H1 (cell line): ENCODE measurements around the gene PBX1. TPM values are rescaled to one million over a fixed set of nuclear protein-coding genes. Genes with fewer than 3 reads are reported as not detected.

Source experiments
- CTCF ChIA-PET: fragments of 300-600 bp; sonication (Branson Sonifier 250); formaldehyde crosslinking; loops from one replicate; lab custom pipeline; 2021; ENCODE audit not compliant: partially characterized antibody; lab: Charles Lee
- POLR2A ChIA-PET: fragments of 300-600 bp; sonication (Branson Sonifier 250); formaldehyde crosslinking; loops from one replicate; lab custom pipeline; 2021; ENCODE audit warnings: inconsistent platforms; ENCODE audit not compliant: partially characterized antibody; lab: Charles Lee
- DNase-seq, 2 experiments: peaks; one replicate each; pipeline versions ENCODE4 v3.0.0 to v3.0.0-alpha.2; 2010 to 2022; ENCODE audit warnings: low spot score in 2 of 2, low read depth in 1 of 2, mixed read lengths in 1 of 2
- FAIRE-seq: peaks from 2 replicates; lab custom pipeline; 2011; peaks lifted over from hg19 to GRCh38; lab: Jason Lieb, UNC
- H2AFZ ChIP-seq: 2 replicates; pipeline ENCODE4 v1.8.1; 2012; ENCODE audit warnings: low read length, inconsistent platforms
- H2AK5ac ChIP-seq: 2 replicates; pipeline ENCODE4 v1.6.1; 2013; ENCODE audit warnings: low read depth, low read length
- H2BK120ac ChIP-seq: replicated peaks from 2 replicates; pipeline ENCODE3; 2013; ENCODE audit warnings: low read depth, low read length, inconsistent platforms
- H2BK12ac ChIP-seq: 2 replicates; pipeline ENCODE4 v1.6.1; 2013; ENCODE audit warnings: low read depth, low read length
- H2BK15ac ChIP-seq: 2 replicates; pipeline ENCODE4 v1.6.1; 2013; ENCODE audit warnings: low read length
- H2BK20ac ChIP-seq: 2 replicates; pipeline ENCODE4 v1.6.1; 2013; ENCODE audit warnings: low read length
- H2BK5ac ChIP-seq: 2 replicates; pipeline ENCODE4 v1.6.1; 2013; ENCODE audit warnings: low read depth, low read length
- H3K14ac ChIP-seq: 2 replicates; pipeline ENCODE4 v1.6.1; 2013; ENCODE audit warnings: inconsistent platforms; ENCODE audit not compliant: insufficient read length
- H3K18ac ChIP-seq: 2 replicates; pipeline ENCODE4 v1.6.1; 2013; ENCODE audit warnings: low read length; ENCODE audit errors: extremely low read depth
- H3K23ac ChIP-seq: 2 replicates; pipeline ENCODE4 v1.6.1; 2013; ENCODE audit warnings: inconsistent platforms; ENCODE audit not compliant: insufficient read length
- H3K23me2 ChIP-seq: 2 replicates; pipeline ENCODE4 v1.6.1; 2013; ENCODE audit warnings: low read depth, low read length
- H3K27ac ChIP-seq: 2 replicates; pipeline ENCODE4 v1.6.1; 2011; ENCODE audit warnings: low read depth, low read length, inconsistent platforms
- H3K27me3 ChIP-seq, 4 experiments: replicated peaks in 1 of 4; 1 replicate in 1 of 4; 2 replicates in 3 of 4; pipeline versions ENCODE4 v1.6.1 to v1.8.1; 2011 to 2013; ENCODE audit warnings: low read length in 3 of 4, mild to moderate bottlenecking in 3 of 4, inconsistent platforms in 2 of 4, mixed read lengths in 2 of 4, moderate library complexity in 1 of 4; ENCODE audit not compliant: control insufficient read depth in 3 of 4, insufficient read depth in 3 of 4; ENCODE audit errors: extremely low read depth in 1 of 4
- H3K36me3 ChIP-seq, 4 experiments: 2 replicates each; pipeline versions ENCODE4 v1.6.1 to v1.8.1; 2011 to 2013; ENCODE audit warnings: mild to moderate bottlenecking in 4 of 4, low read length in 3 of 4, moderate library complexity in 2 of 4, control low read depth in 1 of 4, inconsistent platforms in 1 of 4; ENCODE audit not compliant: insufficient read depth in 4 of 4, control insufficient read depth in 2 of 4
- H3K4ac ChIP-seq: replicated peaks from 2 replicates; pipeline ENCODE3; 2013; ENCODE audit warnings: low read length, low read depth, mixed read lengths, inconsistent platforms; ENCODE audit not compliant: insufficient read length
- H3K4me1 ChIP-seq, 4 experiments: replicated peaks in 1 of 4; 1 replicate in 1 of 4; 2 replicates in 3 of 4; pipeline versions ENCODE4 v1.6.1 to v1.8.1; 2011 to 2013; ENCODE audit warnings: low read length in 3 of 4, inconsistent platforms in 2 of 4, mixed read lengths in 1 of 4; ENCODE audit not compliant: insufficient read depth in 4 of 4, control insufficient read depth in 3 of 4
- H3K4me2 ChIP-seq, 2 experiments: 2 replicates each; pipeline versions ENCODE4 v1.6.1 to v1.8.1; 2011 to 2013; ENCODE audit warnings: low read depth in 2 of 2, low read length in 2 of 2, control low read depth in 1 of 2, inconsistent platforms in 1 of 2, mild to moderate bottlenecking in 1 of 2; ENCODE audit not compliant: insufficient read depth in 1 of 2
- H3K4me3 ChIP-seq, 4 experiments: fragments of 200-600, 300-600 bp in 1 of 4; sonication (generic), shearing (Covaris generic), sonication (Bioruptor Twin) in 1 of 4; 2 replicates each; pipeline versions ENCODE4 v1.5.1 to v1.8.1; 2011 to 2016; ENCODE audit warnings: low read length in 4 of 4, low read depth in 3 of 4, control low read depth in 2 of 4, inconsistent platforms in 2 of 4, mild to moderate bottlenecking in 2 of 4, mixed read lengths in 1 of 4, moderate library complexity in 1 of 4; ENCODE audit not compliant: insufficient read depth in 2 of 4; ENCODE audit errors: extremely low read depth in 1 of 4
- H3K56ac ChIP-seq: replicated peaks from 2 replicates; pipeline ENCODE3; 2013; ENCODE audit warnings: low read depth, mild to moderate bottlenecking, mixed read lengths, low read length, inconsistent platforms; ENCODE audit not compliant: insufficient read length
- H3K79me1 ChIP-seq: 2 replicates; pipeline ENCODE4 v1.6.1; 2013; ENCODE audit warnings: low read depth, low read length, control low read depth
- H3K79me2 ChIP-seq, 2 experiments: 2 replicates each; pipeline versions ENCODE4 v1.6.1 to v1.8.1; 2012 to 2013; ENCODE audit warnings: low read length in 2 of 2, mild to moderate bottlenecking in 2 of 2, inconsistent platforms in 1 of 2; ENCODE audit not compliant: insufficient read depth in 2 of 2, control insufficient read depth in 1 of 2
- H3K9ac ChIP-seq, 4 experiments: replicated peaks in 1 of 4; 1 replicate in 1 of 4; 2 replicates in 3 of 4; pipeline versions ENCODE4 v1.6.1 to v1.8.1; 2011 to 2013; ENCODE audit warnings: low read depth in 3 of 4, low read length in 3 of 4, control low read depth in 2 of 4, mild to moderate bottlenecking in 2 of 4, moderate library complexity in 2 of 4, inconsistent platforms in 1 of 4; ENCODE audit errors: extremely low read depth in 1 of 4
- H3K9me3 ChIP-seq, 2 experiments: 2 replicates each; pipeline versions ENCODE4 v1.6.1 to v1.8.1; 2012 to 2013; ENCODE audit warnings: mild to moderate bottlenecking in 2 of 2, moderate library complexity in 2 of 2, control low read depth in 1 of 2, inconsistent platforms in 1 of 2, low read depth in 1 of 2, low read length in 1 of 2, mixed read lengths in 1 of 2; ENCODE audit not compliant: insufficient read depth in 2 of 2
- H4K20me1 ChIP-seq, 2 experiments: replicated peaks in 1 of 2; 2 replicates each; pipeline versions ENCODE3 to v1.8.1; 2011 to 2013; ENCODE audit warnings: inconsistent platforms in 2 of 2, low read length in 2 of 2, mild to moderate bottlenecking in 1 of 2; ENCODE audit not compliant: insufficient read depth in 2 of 2, control insufficient read depth in 1 of 2
- H4K5ac ChIP-seq: 2 replicates; pipeline ENCODE4 v1.6.1; 2013; ENCODE audit warnings: low read length, low read depth, mixed read lengths, inconsistent platforms; ENCODE audit not compliant: insufficient read length
- H4K8ac ChIP-seq: 2 replicates; pipeline ENCODE4 v1.8.0; 2013; ENCODE audit warnings: mild to moderate bottlenecking, moderate library complexity, low read length, inconsistent platforms; ENCODE audit not compliant: insufficient read depth; ENCODE audit errors: extremely low read depth
- H4K91ac ChIP-seq: replicated peaks from 2 replicates; pipeline ENCODE3; 2013; ENCODE audit warnings: low read length, mixed read lengths, inconsistent platforms; ENCODE audit not compliant: insufficient read length
- CREB1 ChIP-seq: IDR thresholded peaks from 2 replicates; pipeline ENCODE4 v1.6.1; 2012; ENCODE audit warnings: inconsistent platforms
- FOSL1 ChIP-seq: IDR thresholded peaks from 2 replicates; pipeline ENCODE4 v1.6.1; 2011; ENCODE audit warnings: mild to moderate bottlenecking, low read depth, low read length, moderate library complexity; ENCODE audit not compliant: insufficient read depth
- GTF2F1 ChIP-seq: IDR thresholded peaks from 2 replicates; pipeline ENCODE4 v1.6.1; 2012; ENCODE audit warnings: low read depth, low read length, improper control_type of control experiment, borderline replicate concordance
- HDAC2 ChIP-seq, 2 experiments: fragments of 300-600 bp in 1 of 2; sonication (generic) in 1 of 2; IDR thresholded peaks; 2 replicates each; pipeline ENCODE4 v1.6.1; 2011 to 2012; ENCODE audit warnings: low read depth in 2 of 2, low read length in 2 of 2, mild to moderate bottlenecking in 2 of 2, moderate library complexity in 2 of 2, borderline replicate concordance in 1 of 2, inconsistent platforms in 1 of 2
- SP1 ChIP-seq: IDR thresholded peaks from 2 replicates; pipeline ENCODE4 v1.6.1; 2011; ENCODE audit warnings: low read depth, low read length
- SUZ12 ChIP-seq: fragments of 200-600 bp; sonication (generic); IDR thresholded peaks from 2 replicates; pipeline ENCODE4 v1.6.1; 2012; ENCODE audit warnings: mild to moderate bottlenecking, inconsistent platforms, low read length, moderate library complexity, mixed read lengths
- TCF12 ChIP-seq: IDR thresholded peaks from 2 replicates; pipeline ENCODE4 v1.6.1; 2011; ENCODE audit warnings: low read depth, mild to moderate bottlenecking, low read length
- WGBS, 2 experiments: shearing (Covaris generic) in 1 of 2; methylation state at CpG; one replicate each; pipeline versions ENCODE4 v1.1.6 to v1.1.7; 2013 to 2015; ENCODE audit warnings: low lambda C conversion rate in 2 of 2, mixed read lengths in 2 of 2, inconsistent platforms in 1 of 2, low coverage in 1 of 2, missing lambda C conversion rate in 1 of 2; ENCODE audit not compliant: insufficient replicate concordance in 2 of 2, insufficient coverage in 1 of 2, insufficient read length in 1 of 2; ENCODE audit errors: extremely low coverage in 1 of 2, missing lambda C conversion rate in 1 of 2; 5-methylcytosine and 5-hydroxymethylcytosine counted together
- polyA plus RNA-seq, 7 experiments: library from polyadenylated mRNA; depleted of rRNA in 3 of 7; stranded (reverse) in 5 of 7; unstranded in 2 of 7; fragments of >200 nt in 5 of 7; fragments of 200-250 nt in 2 of 7; gene quantifications; 1 replicate in 5 of 7; 2 replicates in 1 of 7; 4 replicates in 1 of 7; pipeline versions ENCODE4 v1.2.1 to v1.2.3, GENCODE V29; 2011 to 2013; ENCODE audit warnings: missing spikeins in 2 of 7, mixed read lengths in 2 of 7
- total RNA-seq: library from RNA; stranded (reverse); fragmentation: NEBNext Ultra II Directional; extraction: Animal tissue kit (Norgen Biotek cat#: 25700); gene quantifications from 2 replicates; pipeline ENCODE4 v1.2.1, GENCODE V29; 2021
- TF ChIP-seq, protein P1 (sequence below): IDR thresholded peaks from 2 replicates; pipeline ENCODE4 v1.6.1; 2011; ENCODE audit warnings: low read depth, mild to moderate bottlenecking, low read length; ENCODE audit not compliant: insufficient read depth

PBX1 gene
- total and polyA plus RNA-seq, 2 of the 8 experiments (the other 6 are each of a cell fraction or from before 2014, with no cell fraction given) = 87.4 to 124 TPM

DNA sequence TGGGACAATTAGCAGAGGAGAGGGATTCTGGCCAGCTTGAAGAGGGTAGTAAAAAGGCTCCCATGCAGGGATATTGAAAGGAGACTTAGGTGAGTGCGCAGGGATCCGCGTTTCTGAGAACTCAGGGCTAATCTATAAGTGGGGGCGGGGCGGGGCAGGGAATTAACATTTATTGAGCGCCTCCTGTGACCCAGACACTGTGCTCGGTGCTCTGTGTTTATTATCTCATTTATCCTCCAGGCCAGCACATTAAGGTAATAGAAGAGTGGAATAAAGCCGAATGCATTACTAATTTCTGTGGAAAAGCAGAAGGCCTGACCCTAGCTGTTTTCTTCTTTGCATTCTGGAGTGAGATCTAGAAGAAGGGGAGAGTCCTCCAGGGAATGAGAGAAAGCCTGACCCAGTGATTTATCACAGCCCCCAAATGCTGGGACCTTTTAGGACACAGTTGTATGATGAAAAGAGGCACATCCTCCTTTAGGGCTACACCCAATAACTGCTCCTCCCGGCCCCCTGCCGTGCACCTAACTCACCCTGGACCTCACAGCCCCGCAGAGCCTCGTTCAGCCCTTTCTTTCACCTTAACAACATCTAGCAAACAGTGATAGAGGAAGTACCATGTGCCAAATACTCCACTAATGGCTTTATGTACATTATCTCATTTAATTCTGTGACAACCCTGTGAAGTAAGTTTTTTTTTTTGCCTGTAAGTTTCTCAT is 317.6 kb downstream of the PBX1 start:
- no peaks in the 10 kb centered on the region for H3K36me3 ChIP-seq
- no peak for DNase-seq
- H3K79me1 ChIP-seq = no peaks in the 10 kb centered on the region
- no peaks in the 10 kb centered on the region for H3K4me1 ChIP-seq
- H3K23me2 ChIP-seq = no peaks in the 10 kb centered on the region
- no peaks in the 10 kb centered on the region for H4K20me1 ChIP-seq
- CTCF ChIA-PET = interaction anchor here (0.7 kb wide), 1 partner anchor 566 kb away, joined by 3 read pairs; no protein-coding TSS in a partner anchor
- no peak overlapping the region for H4K91ac ChIP-seq
- no peak overlapping the region for H3K14ac ChIP-seq
- no peak overlapping the region for H3K4ac ChIP-seq
- no peak overlapping the region for H2BK5ac ChIP-seq
- H2AFZ ChIP-seq = no peak overlapping the region
- H3K18ac ChIP-seq = no peak overlapping the region
- H3K9ac ChIP-seq = no peak overlapping the region
- no peaks in the 10 kb centered on the region for H3K9me3 ChIP-seq
- H3K4me3 ChIP-seq = no peak overlapping the region
- FAIRE-seq = no peak
- no peak overlapping the region for H4K8ac ChIP-seq
- no peak overlapping the region for H2BK12ac ChIP-seq
- no peaks in the 10 kb centered on the region for H3K79me2 ChIP-seq
- POLR2A ChIA-PET = no interaction called here
- no peak overlapping the region for H2BK20ac ChIP-seq
- H2BK15ac ChIP-seq = no peak overlapping the region
- TF ChIP-seq FOSL1 (no peak), TCF12 (no peak), GTF2F1 (no peak), CREB1 (no peak), SP1 (no peak), HDAC2 (IDR thresholded peaks at IDR 0.05; ENCODE audit: borderline replicate concordance in 1 of 2, low read depth in 2 of 2, low read length in 2 of 2) (no peak), SUZ12 (no peak)
- TF ChIP-seq, protein P1, sequence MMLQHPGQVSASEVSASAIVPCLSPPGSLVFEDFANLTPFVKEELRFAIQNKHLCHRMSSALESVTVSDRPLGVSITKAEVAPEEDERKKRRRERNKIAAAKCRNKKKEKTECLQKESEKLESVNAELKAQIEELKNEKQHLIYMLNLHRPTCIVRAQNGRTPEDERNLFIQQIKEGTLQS = no peak
- H3K27ac ChIP-seq = no peak overlapping the region
- no peak overlapping the region for H3K23ac ChIP-seq
- no peak overlapping the region for H4K5ac ChIP-seq
- 82% methylated on average over 12 of the region's 12 CpGs; no CpG with 5 or more reads in 1 of the 2 experiments for WGBS, 2 experiments
- no peak overlapping the region for H2BK120ac ChIP-seq
- no peaks in the 10 kb centered on the region for H3K27me3 ChIP-seq
- no peak overlapping the region for H3K4me2 ChIP-seq
- H3K56ac ChIP-seq = no peak overlapping the region
- no peak overlapping the region for H2AK5ac ChIP-seq
